Neutrophil (primary cell): ENCODE results near the gene HGS.

Experiments
- H3K27ac ChIP-seq: fragments of 200-600 bp; sonication (generic); 2 replicates; pipeline ENCODE4 v1.5.1; 2016; ENCODE audit warnings: mild to moderate bottlenecking, moderate library complexity
- H3K27me3 ChIP-seq: fragments of 200-600 bp; sonication (generic); 2 replicates; pipeline ENCODE4 v1.6.0; 2016; ENCODE audit warnings: mild to moderate bottlenecking
- H3K36me3 ChIP-seq: fragments of 200-600 bp; sonication (generic); 2 replicates; pipeline ENCODE4 v1.5.1; 2017
- H3K4me1 ChIP-seq, 2 experiments: fragments of 200-600 bp in 1 of 2; sonication (generic) in 1 of 2; 1 replicate in 1 of 2; 2 replicates in 1 of 2; pipeline versions ENCODE4 v1.5.1 to v1.6.1; 2013 to 2016; ENCODE audit warnings: low read depth in 1 of 2, low read length in 1 of 2, mild to moderate bottlenecking in 1 of 2, moderate library complexity in 1 of 2; ENCODE audit not compliant: control insufficient read depth in 1 of 2, insufficient read depth in 1 of 2
- H3K4me3 ChIP-seq, 2 experiments: fragments of 200-600 bp in 1 of 2; sonication (generic) in 1 of 2; 1 replicate in 1 of 2; 2 replicates in 1 of 2; pipeline ENCODE4 v1.5.1; 2013 to 2016; ENCODE audit warnings: low read depth in 1 of 2, low read length in 1 of 2, mild to moderate bottlenecking in 1 of 2, moderate library complexity in 1 of 2
- H3K9me3 ChIP-seq: fragments of 200-600 bp; sonication (generic); 2 replicates; pipeline ENCODE4 v1.5.1; 2016
- TF ChIP-seq, protein P1 (sequence below): fragments of 200-600 bp; sonication (generic); IDR thresholded peaks from 2 replicates; pipeline ENCODE4 v1.5.1; 2016; ENCODE audit warnings: antibody characterized with exemption

HGS gene

DNA sequence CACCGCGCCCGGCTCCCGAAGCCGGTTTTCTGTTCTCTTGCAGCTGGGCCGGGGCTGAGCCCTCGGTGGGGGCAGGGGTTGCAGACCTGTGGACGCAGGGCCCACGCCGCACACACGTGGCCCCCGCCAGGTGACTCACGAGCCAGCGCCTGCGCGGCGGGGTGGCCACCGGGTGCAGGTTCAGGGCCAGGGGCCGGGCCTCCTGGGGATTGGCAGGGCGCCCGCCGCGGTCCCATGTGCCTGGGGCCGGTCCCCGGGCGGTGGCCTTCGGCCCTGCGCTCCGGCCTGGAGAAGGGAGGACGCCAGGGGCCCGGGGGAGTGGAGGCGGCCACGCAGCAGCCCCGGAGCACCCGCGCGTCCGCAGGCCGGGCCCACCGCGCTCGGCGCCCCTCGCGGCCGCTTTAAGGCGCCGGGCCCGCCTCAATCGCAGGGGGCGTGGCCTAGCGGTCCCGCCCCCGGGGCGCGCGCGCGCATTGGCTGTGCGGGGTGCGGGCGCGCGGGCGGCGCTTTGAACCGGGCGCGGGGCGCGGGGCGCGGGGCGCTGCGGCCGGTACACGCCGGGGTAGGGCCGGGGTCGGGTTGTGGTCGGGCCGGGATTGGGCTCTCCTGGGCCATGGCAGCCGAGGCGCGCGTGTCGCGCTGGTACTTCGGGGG lies 28.1 kb downstream of the HGS start, which contains the start of gene SLC25A10:
SLC25A10 (plus strand) TSS at position 471 of the 654 bp plus-strand sequence; CDS start at position 614, 143 bp downstream.
- Histone ChIP-seq H3K4me1 (peaks cover 39 to 42% of the 10 kb centered on the region in 2 experiments), H3K27ac (peak within 1 kb of the TSS; percentile 61), H3K4me3 (peak within 1 kb of the TSS; percentile 67 to 71), H3K36me3 (no peaks in the 10 kb centered on the region), H3K9me3 (no peaks in the 10 kb centered on the region), H3K27me3 (no peaks in the 10 kb centered on the region)
- TF ChIP-seq, protein P1, sequence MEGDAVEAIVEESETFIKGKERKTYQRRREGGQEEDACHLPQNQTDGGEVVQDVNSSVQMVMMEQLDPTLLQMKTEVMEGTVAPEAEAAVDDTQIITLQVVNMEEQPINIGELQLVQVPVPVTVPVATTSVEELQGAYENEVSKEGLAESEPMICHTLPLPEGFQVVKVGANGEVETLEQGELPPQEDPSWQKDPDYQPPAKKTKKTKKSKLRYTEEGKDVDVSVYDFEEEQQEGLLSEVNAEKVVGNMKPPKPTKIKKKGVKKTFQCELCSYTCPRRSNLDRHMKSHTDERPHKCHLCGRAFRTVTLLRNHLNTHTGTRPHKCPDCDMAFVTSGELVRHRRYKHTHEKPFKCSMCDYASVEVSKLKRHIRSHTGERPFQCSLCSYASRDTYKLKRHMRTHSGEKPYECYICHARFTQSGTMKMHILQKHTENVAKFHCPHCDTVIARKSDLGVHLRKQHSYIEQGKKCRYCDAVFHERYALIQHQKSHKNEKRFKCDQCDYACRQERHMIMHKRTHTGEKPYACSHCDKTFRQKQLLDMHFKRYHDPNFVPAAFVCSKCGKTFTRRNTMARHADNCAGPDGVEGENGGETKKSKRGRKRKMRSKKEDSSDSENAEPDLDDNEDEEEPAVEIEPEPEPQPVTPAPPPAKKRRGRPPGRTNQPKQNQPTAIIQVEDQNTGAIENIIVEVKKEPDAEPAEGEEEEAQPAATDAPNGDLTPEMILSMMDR = peak; percentile 59

DNA sequence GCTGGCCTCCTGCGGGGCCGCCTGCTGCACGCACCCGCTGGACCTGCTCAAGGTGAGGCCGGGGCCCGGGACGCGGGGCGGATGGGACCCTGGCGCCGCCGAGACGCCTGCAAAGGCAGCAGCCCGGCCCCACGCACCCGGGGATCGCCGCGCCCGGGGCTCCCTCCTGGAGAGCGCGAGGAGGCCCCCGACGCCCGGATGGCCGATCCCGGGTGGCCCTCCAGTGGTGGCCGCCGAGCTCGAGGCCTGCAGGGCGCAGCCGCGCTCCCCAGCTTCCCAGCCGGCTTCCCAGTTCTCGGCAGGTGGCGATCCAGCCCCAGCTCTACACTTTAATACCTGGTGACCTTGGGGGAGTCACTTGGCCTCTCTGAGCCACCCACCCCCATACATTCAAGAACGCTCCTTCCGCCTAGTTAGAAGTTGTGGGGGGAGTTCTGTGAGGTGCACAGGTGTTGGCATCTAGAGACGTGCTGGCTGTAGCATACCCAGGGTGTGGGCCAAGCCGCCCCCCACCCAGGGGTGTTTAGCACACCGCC lies 28.7 kb downstream of the HGS start:
- Histone ChIP-seq H3K27ac (no peak overlapping the region), H3K9me3 (no peaks in the 10 kb centered on the region), H3K36me3 (no peaks in the 10 kb centered on the region), H3K27me3 (no peaks in the 10 kb centered on the region), H3K4me3 (peak overlapping the region; percentile 67 to 71), H3K4me1 (peaks cover 39 to 42% of the 10 kb centered on the region in 2 experiments)
- TF ChIP-seq, protein P1 = no peak

DNA sequence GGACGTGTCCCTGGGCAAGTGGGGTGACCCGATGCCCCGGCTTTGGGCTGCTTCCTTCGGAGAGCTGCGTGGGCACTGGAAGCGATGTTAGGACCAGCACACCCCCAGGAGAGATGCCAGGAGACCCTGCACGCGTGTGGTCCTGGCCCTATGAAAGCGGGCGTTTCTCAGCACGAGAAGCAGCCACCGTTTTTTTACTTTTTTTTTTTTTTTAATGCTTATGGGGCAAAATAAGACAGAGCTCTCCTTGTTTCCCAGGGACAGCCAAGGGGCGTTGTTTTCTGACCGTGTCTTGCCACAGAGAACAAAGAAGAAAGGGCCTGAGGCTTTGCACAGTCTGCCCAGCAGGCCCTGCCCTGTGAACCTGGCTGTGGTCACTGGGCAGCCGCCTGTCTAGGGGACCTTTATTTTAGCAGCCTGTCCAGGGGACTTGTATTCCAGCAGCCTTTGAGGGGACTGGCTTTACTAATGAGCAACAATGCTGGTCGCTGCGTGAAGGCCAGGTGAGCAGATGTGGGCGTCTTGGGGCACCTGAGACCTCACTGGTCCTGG lies 29.3 kb downstream of the HGS start:
- no peak overlapping the region for H3K27ac ChIP-seq
- TF ChIP-seq, protein P1 = no peak
- peaks cover 39 to 42% of the 10 kb centered on the region in 2 experiments for H3K4me1 ChIP-seq
- no peaks in the 10 kb centered on the region for H3K27me3 ChIP-seq
- peaks cover 3% of the 10 kb centered on the region for H3K36me3 ChIP-seq
- H3K9me3 ChIP-seq = no peaks in the 10 kb centered on the region
- peak overlapping the region; percentile 67 to 71 for H3K4me3 ChIP-seq

DNA sequence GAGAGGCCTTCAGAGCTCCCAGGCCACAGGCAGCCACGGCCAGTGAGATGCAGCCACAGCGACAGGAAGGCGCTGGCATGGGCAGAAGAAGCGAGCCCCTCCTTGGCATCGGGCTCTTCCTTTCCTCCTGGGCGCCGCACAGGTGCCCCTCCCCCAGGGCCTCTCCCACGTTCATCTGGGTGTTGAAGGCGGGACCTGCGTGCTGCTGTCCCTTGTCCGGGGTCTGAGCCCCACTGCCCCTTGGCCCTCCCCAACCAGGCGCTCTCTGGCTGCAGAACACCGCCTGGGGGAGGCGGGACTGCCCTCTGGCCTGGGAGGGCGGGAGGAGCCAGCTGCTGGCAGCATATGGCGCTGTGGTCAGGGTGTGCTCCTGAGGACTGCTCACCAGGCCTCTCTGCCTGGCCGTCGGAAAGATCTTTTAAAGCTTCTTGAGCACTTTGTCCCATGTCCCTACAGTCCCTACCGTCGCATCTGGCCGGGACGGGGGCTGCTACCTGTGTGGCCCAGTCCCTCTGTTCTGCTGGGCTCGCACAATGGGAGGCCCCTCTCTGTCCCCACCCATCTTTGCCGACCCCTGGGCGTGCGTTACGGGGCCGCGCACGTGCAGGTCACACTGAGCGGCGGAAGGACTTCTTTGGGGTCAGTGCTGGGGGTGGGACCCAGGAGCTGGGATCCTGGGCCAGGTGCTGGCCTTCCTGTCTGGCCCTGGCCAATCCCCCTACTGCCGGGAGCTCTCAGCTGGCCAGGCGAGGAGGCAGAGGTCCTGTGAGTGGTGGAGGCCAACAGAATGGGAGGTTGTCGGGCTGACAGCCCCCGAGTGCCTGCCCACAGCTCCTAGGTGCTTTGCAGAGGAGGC lies 30.0 kb downstream of the HGS start:
- Histone ChIP-seq H3K4me1 (peaks cover 39 to 42% of the 10 kb centered on the region in 2 experiments), H3K27me3 (no peaks in the 10 kb centered on the region), H3K36me3 (peaks cover 8% of the 10 kb centered on the region), H3K4me3 (no peak overlapping the region), H3K9me3 (no peaks in the 10 kb centered on the region), H3K27ac (no peak overlapping the region)
- TF ChIP-seq, protein P1 = no peak

DNA sequence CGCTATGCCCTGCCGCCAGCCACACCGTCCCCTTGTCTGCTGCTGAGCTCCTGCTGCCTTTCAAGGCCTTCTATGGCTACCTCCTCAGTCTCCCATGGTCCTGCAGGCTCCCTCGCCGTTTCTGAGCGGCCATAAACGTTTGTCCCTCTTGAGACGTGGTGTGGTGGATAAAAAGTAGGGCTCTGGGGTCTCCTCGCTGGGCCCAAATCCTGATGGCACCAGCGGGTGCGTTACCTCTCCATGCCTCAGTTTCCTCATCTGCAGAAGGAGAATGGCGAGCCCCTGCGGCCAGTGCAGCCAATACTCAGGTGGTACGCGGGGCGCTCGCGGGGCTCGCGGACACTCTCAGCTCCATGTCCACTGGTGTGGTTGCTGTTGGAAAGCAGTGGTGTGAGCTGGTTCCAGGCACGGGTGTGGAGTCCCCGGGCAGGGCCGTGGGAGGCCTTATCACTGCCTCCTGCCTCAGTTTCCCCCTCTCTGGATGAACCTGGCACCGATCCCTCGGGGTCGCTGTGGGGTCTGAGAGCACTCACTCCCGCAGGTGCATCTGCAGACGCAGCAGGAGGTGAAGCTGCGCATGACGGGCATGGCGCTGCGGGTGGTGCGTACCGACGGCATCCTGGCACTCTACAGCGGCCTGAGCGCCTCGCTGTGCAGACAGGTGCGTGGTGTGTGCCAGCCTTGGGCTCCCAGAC lies 30.7 kb downstream of the HGS start:
- no peak overlapping the region for H3K27ac ChIP-seq
- no peaks in the 10 kb centered on the region for H3K27me3 ChIP-seq
- H3K4me3 ChIP-seq = no peak overlapping the region
- TF ChIP-seq, protein P1 = no peak
- peaks cover 8% of the 10 kb centered on the region for H3K36me3 ChIP-seq
- no peaks in the 10 kb centered on the region for H3K9me3 ChIP-seq
- peaks cover 34 to 38% of the 10 kb centered on the region in 2 experiments for H3K4me1 ChIP-seq
